ENCODE results near the gene DPP8.
"Not testable (repeated sequence)": the region's sequence is repeated elsewhere in the genome, so short reads cannot be mapped to it uniquely, and the experiment has no call there.

DPP8 gene

GRCh38 chr15:65406424-65407000, 111.0 kb downstream of the DPP8 start:
- DNase-seq (ENCODE audit: extremely low read depth in 1 of 2, low read depth in 1 of 2), result no peak

- DNase-seq (ENCODE audit: extremely low read depth in 1 of 2, low read depth in 1 of 2), result no peak
These were observed 111.6 kb downstream of the DPP8 start for GRCh38 chr15:65405791-65406423.

GRCh38 chr15:65404186-65404872, 113.2 kb downstream of the DPP8 start:
- DNase-seq (ENCODE audit: extremely low read depth in 1 of 2, low read depth in 1 of 2), result no peak

GRCh38 chr15:65402961-65403360, 114.5 kb downstream of the DPP8 start:
- no peak for DNase-seq (ENCODE audit: extremely low read depth in 1 of 2, low read depth in 1 of 2)

GRCh38 chr15:65401611-65402240, 115.8 kb downstream of the DPP8 start:
- no peak for DNase-seq (ENCODE audit: extremely low read depth in 1 of 2, low read depth in 1 of 2)

GRCh38 chr15:65400760-65401610, 116.5 kb downstream of the DPP8 start:
- DNase-seq (ENCODE audit: extremely low read depth in 1 of 2, low read depth in 1 of 2), result peak in 1 of 2 donors; percentile 25

- no peak for DNase-seq (ENCODE audit: extremely low read depth in 1 of 2, low read depth in 1 of 2)
These were observed 117.5 kb downstream of the DPP8 start for GRCh38 chr15:65399997-65400396.

- no peak for DNase-seq (ENCODE audit: extremely low read depth in 1 of 2, low read depth in 1 of 2)
These were observed 118.3 kb downstream of the DPP8 start for GRCh38 chr15:65399001-65399706.

GRCh38 chr15:65398486-65398885, 119.0 kb downstream of the DPP8 start:
- not testable (repeated sequence) for DNase-seq (ENCODE audit: extremely low read depth in 1 of 2, low read depth in 1 of 2)

- no peak for DNase-seq (ENCODE audit: extremely low read depth in 1 of 2, low read depth in 1 of 2)
These were observed 120.5 kb downstream of the DPP8 start for GRCh38 chr15:65396965-65397317.

- no peak for DNase-seq (ENCODE audit: extremely low read depth in 1 of 2, low read depth in 1 of 2)
These were observed 121.1 kb downstream of the DPP8 start for GRCh38 chr15:65396283-65396964.

- no peak for DNase-seq (ENCODE audit: extremely low read depth in 1 of 2, low read depth in 1 of 2)
These were observed 121.8 kb downstream of the DPP8 start for GRCh38 chr15:65395567-65396202.

- DNase-seq (ENCODE audit: extremely low read depth in 1 of 2, low read depth in 1 of 2), result no peak
These were observed 122.6 kb downstream of the DPP8 start for GRCh38 chr15:65394936-65395335.

GRCh38 chr15:65394280-65394789, 123.2 kb downstream of the DPP8 start:
- DNase-seq (ENCODE audit: extremely low read depth in 1 of 2, low read depth in 1 of 2), result no peak

- no peak for DNase-seq (ENCODE audit: extremely low read depth in 1 of 2, low read depth in 1 of 2)
These were observed 123.9 kb downstream of the DPP8 start for GRCh38 chr15:65393557-65393956.

- DNase-seq (ENCODE audit: extremely low read depth in 1 of 2, low read depth in 1 of 2), result no peak
These were observed 124.4 kb downstream of the DPP8 start for GRCh38 chr15:65393091-65393490.
